NB4 (cell line): ENCODE results near the gene PPP1CA.

Experiments
- POLR2A ChIP-seq: IDR thresholded peaks from 2 replicates; pipeline ENCODE4 v1.6.1; 2011; ENCODE audit warnings: mild to moderate bottlenecking; ENCODE audit not compliant: insufficient read length; ENCODE audit errors: extremely low read depth
- TF ChIP-seq, protein P1 (sequence below): IDR thresholded peaks from one replicate; pipeline ENCODE4 v1.5.1; 2012; ENCODE audit warnings: low read depth, low read length

DNA sequence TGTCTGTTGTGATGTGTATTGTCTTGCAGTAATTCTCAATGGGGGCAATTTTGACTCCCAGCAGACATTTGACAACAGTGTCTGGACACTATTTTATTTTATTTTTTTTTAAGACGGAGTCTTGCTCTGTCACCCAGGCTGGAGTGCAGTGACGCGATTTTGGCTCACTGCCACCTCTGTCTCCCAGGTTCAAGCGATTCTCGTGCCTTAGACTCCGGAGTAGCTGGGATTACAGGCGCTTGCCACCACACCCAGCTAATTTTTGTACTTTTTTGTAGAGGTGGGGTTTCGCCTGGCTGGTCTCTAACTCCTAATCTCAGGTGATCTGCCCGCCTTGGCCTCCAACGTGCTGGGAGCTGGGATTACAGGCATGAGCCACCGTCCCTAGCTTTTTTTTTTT, 28.1 kb upstream of the PPP1CA start:
- no peak for TF ChIP-seq POLR2A
- TF ChIP-seq, protein P1, sequence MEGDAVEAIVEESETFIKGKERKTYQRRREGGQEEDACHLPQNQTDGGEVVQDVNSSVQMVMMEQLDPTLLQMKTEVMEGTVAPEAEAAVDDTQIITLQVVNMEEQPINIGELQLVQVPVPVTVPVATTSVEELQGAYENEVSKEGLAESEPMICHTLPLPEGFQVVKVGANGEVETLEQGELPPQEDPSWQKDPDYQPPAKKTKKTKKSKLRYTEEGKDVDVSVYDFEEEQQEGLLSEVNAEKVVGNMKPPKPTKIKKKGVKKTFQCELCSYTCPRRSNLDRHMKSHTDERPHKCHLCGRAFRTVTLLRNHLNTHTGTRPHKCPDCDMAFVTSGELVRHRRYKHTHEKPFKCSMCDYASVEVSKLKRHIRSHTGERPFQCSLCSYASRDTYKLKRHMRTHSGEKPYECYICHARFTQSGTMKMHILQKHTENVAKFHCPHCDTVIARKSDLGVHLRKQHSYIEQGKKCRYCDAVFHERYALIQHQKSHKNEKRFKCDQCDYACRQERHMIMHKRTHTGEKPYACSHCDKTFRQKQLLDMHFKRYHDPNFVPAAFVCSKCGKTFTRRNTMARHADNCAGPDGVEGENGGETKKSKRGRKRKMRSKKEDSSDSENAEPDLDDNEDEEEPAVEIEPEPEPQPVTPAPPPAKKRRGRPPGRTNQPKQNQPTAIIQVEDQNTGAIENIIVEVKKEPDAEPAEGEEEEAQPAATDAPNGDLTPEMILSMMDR, result no peak
